Testis (tissue), 2 donors: Measurements from ENCODE around the gene RAPGEF5.

Experiments used
- POLR2A ChIP-seq: fragments of 450-650 bp; IDR thresholded peaks from one replicate; pipeline ENCODE4 v1.6.1; 2017; ENCODE audit warnings: antibody characterized with exemption, mild to moderate bottlenecking, moderate library complexity
- TF ChIP-seq, protein P1 (sequence below), 3 experiments: fragments of 450-650 bp in 2 of 3; fragments of 200-600 bp in 1 of 3; sonication (generic) in 1 of 3; IDR thresholded peaks; one replicate each; pipeline ENCODE4 v1.5.1; 2016 to 2019; ENCODE audit warnings: antibody characterized with exemption in 3 of 3, mild to moderate bottlenecking in 2 of 3, moderate library complexity in 1 of 3

- TF ChIP-seq, protein P1, sequence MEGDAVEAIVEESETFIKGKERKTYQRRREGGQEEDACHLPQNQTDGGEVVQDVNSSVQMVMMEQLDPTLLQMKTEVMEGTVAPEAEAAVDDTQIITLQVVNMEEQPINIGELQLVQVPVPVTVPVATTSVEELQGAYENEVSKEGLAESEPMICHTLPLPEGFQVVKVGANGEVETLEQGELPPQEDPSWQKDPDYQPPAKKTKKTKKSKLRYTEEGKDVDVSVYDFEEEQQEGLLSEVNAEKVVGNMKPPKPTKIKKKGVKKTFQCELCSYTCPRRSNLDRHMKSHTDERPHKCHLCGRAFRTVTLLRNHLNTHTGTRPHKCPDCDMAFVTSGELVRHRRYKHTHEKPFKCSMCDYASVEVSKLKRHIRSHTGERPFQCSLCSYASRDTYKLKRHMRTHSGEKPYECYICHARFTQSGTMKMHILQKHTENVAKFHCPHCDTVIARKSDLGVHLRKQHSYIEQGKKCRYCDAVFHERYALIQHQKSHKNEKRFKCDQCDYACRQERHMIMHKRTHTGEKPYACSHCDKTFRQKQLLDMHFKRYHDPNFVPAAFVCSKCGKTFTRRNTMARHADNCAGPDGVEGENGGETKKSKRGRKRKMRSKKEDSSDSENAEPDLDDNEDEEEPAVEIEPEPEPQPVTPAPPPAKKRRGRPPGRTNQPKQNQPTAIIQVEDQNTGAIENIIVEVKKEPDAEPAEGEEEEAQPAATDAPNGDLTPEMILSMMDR (IDR thresholded peaks at IDR 0.05): no peak
- TF ChIP-seq POLR2A: no peak
These were observed 213.5 kb downstream of the RAPGEF5 start for GRCh38 chr7:22143491-22143890.
